Measurements from ENCODE around the gene RRM2.

The RRM2 gene

DNA sequence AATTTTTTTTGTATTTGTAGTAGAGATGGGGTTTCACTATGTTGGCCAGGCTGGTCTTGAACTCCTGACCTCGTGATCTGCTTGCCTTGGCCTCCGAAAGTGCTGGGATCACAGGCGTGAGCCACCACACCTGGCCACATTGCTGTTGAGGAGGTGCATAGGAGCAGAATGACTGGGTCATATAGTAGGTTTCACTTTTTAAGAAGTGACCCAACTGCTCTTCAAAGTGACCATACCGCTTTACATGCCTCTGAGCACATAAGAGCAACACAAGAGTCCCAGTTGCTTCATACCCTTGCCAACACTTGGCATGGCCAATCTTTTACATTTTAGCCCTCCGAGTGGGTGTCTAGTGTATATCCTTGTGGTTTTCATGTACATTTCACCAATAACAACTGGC is 28.9 kb downstream of the RRM2 start:
- no peak for DNase-seq (ENCODE audit: low read depth in 4 of 4, low spot score in 1 of 4)

DNA sequence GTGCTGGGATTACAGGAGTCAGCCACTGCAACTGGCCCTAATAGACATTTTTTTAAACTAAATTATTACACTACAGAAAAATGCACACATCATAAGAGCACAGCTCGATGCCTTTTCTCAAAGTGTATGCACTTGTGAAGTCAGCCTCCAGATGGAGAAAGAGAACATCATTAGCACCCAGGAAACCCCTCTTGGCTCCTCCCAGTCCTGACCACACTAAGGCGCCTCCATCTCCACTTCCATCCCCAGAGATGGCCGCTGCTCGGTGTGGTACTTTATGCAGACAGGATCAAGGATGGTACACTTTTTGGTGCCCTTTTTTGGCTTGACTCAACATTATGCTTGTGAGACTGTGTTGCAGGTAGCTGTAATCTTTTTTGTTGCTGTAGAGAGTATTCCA is 34.8 kb downstream of the RRM2 start:
- DNase-seq (ENCODE audit: low read depth in 4 of 4, low spot score in 1 of 4), result no peak

DNA sequence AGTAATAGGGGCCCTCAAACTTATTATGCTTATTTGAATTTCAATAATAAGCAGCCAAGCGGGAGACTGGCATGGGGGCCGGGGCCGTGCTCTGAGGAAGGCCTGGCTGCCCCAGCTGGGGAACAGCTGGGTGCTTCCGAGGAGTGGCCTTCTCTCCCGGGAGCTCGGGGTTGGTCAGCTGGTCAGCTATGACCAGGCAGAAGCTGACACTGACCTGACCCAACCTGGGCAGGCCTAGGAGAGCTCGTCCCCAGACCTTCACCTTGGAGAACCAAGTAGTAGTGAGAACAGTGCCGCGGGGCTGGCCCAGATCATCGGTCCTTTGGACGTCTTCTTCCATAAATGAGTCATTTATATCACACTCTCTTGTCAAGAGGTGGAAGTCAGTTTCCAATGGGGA is 36.1 kb downstream of the RRM2 start:
- no peak for DNase-seq (ENCODE audit: low read depth in 4 of 4, low spot score in 1 of 4)

DNA sequence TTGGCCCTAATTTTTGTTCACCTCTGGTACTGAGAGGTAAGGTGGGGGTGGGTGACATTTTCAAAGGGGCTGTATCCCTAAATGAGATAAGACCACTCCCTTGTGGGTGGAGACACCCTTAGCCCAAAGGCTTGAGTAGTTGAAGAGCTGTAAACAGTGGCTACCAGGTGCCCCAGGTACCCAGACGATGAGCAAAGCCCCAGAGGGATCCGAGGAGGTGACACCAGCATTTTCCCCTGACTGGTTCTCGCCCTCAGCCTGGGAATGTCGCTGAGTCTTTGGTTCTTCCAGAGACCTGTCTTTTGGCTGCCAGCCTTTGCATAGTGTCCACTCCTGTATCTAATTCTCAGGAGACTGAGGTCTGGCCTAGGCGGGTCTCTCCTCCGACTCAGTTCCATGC is 36.5 kb downstream of the RRM2 start:
- no peak for DNase-seq (ENCODE audit: low read depth in 4 of 4, low spot score in 1 of 4)

DNA sequence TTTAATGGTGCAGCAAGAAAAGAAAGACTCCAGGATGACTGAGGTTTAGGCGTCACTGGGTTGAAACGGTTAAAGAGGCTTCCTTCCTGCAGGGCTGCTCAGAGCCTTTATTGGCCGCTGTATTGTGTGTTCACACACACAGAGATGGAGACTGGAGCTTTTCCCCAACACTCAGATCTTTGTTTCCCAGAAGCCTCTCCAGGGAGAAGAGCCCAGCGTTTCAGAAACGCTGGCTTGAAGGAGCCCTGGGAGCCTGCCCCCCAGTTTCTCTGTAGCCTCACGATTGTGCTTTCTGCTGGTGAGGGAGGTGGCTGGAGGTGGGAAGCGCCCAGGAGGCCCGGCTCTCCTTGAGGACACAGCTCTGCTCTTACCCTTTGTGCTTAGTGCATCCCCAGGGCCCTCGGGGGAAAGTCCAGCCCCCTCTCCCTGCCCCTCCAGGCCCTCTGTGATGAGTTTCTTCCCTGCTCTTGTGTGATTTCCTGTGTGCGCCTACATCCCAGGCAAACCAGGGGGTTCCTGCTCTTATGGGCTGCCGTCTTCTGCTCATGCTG is 37.1 kb downstream of the RRM2 start:
- DNase-seq (ENCODE audit: low read depth in 4 of 4, low spot score in 1 of 4), result no peak

DNA sequence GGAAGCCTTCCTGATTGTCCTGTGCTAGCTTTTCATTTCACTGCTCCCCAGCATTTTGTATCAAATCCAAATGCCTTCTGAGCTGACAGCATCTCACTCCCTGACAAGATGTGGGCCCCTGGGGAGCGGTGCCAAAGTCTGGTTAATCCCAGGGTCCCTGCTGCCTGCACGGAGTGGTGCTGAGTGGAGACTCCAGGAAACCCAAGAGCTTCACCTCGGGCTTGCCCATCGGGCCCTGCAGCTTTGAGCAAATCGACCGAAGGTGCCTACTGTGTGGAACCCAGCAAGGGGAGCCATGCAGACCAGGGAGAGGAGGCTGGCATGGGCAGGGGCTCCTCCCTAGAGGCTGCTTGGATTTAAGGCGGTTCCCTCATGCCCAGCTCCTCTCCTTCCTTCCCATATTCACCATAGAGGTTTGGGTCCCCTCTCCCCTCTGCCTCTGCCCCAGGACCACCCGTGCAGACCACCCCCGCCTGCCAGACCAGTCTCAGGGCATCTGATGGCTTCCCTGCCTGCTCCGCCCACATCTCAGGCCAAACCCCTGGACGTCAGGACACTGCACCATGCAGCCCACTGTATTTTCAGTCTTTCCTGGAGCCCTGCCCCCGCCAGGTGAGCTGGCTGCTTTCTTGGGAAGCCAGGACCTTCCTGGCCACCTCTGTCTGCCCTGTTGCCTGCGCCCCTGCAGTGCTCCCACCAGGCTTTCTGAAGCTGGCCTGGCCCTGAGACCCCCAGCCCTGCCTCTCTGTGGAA is 37.8 kb downstream of the RRM2 start:
- DNase-seq (ENCODE audit: low read depth in 4 of 4, low spot score in 1 of 4), result no peak

DNA sequence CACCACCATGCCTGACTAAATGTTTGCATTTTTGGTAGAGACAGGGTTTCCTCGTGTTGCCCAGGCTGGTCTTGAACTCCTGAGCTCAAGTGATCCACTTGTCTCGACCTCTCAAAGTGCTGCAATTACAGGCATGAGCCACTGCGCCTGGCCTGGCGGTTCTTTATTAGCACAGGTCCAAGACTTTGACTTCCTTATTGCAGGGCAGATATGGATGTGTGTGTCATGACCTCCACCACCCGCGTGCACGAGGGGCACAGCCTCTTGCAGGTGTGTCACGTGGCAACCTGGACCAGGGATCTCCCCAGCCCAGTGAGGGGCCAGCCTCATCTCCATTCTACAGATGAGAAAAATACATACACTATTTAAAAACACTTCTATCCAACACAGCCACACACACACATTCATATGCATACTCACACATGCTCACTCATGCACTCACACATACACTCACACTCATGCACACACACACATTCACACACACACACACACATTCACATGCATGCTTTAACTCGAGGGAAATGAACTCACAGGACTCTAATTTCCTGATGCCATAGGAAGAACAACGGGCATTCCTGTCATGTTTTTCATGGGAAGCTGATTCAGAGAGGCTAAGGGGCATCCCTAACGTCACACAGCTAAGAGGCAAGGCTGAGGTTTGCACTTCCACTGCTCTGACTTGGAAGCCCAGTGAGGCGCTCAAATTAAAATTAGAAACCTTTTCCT is 38.8 kb downstream of the RRM2 start:
- DNase-seq (ENCODE audit: low read depth in 4 of 4, low spot score in 1 of 4), result no peak

DNA sequence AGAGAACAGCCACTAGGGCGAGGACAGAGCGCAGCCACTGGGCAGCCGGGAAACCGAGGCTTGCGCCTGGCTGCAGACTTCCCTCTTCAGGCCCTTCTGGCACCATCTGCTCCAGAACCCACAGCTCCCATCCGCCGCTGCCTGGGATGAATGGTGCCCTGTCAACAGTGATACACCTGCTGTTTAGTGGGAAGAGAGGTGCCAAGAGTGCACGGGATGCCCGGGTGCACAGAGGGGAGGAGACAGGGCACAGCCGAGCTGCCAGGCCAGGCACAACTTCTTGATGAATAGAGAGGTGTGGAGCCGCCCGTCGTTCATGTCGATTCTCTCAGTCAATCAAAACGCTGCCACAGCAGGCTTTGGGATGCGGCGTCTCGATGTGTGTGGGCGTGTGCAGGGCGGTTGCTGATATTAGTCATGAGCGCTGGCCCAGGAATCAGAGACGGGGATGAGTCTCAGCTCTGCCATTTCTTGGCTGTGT is 39.5 kb downstream of the RRM2 start:
- DNase-seq (ENCODE audit: low read depth in 4 of 4, low spot score in 1 of 4), result no peak

DNA sequence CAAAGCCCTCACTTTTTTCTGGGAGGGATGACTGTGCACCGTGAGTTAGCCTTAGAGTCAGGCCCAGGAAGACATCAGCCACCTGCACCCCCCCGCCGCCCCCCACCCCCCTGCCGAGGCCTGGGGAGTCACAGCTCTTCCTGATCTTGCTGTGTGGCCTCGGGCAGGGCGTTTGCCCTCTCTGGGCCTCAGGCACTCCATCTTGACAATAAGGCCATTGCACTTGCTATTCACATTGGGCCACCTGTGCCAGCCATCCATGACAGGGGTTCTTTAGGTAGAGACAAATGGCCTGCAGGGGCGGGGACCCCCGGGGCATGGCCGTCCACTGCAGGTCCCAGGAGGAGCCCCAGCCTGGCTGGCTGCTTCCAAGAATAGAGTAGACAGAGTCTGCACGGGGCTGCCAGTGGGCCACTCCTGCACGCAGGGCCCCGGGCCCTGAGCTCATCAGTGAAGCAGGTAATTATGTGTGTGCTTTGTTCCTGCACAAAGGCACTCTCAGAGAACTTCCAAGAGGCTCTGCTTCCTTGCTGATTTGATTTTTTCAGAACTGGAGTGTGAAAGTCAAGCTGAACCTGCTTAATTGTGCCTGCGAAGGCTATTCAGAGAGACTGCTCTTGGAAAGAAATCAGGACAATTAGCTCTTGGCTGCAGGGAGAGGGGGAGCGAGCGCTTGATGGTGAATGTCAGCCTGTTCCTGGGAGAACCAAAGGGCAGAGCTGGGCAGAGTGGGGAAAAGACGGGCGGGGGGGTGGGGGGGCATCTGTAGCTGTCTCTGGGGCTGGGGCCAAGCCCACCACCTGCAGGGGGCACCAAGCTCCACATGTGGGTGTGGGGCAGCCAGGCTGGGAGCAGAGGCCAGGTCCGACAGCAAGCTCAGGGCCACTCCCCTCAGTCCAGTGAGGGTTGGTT is 40.3 kb downstream of the RRM2 start:
- DNase-seq (ENCODE audit: low read depth in 4 of 4, low spot score in 1 of 4), result no peak

DNA sequence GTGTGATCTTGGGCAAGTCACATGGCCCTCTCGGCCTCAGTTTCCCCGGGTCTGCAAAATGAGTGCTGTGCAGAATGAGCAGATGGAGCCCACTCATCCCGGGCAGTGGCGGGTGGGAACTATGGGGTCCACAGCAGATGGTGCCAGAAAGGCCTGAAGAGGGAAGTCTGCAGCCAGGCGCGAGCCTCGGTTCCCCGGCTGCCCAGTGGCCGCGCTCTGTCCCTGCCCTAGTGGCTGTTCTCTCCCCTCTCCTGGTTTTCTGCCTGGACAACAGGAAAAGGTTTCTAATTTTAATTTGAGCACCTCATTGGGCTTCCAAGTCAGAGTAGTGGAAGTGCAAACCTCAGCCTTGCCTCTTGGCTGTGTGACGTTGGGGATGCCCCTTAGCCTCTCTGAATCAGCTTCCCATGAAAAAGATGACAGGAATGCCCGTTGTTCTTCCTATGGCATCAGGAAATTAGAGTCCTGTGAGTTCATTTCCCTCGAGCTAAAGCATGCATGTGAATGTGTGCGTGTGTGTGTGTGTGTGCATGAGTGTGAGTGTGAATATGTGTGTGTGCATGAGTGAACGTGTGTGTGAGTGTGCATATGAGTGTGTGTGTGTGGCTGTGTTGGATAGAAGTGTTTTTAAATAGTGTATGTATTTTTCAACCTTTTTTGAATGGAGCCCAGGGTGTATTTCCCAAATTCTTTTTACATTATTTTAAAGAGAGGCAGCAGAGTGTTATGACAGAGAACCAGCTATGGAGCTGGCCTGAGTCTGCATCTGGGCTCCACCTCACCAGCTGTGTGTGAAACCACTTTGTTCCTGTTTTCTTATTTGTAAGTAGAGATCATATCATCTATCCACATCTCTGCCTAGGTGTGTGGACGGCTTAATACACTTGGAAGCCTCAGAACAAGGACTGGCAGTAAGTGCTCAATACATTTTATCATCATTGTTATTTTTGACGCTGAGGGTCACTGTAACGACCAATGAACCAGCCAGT is 41.3 kb downstream of the RRM2 start:
- no peak for DNase-seq (ENCODE audit: low read depth in 4 of 4, low spot score in 1 of 4)

DNA sequence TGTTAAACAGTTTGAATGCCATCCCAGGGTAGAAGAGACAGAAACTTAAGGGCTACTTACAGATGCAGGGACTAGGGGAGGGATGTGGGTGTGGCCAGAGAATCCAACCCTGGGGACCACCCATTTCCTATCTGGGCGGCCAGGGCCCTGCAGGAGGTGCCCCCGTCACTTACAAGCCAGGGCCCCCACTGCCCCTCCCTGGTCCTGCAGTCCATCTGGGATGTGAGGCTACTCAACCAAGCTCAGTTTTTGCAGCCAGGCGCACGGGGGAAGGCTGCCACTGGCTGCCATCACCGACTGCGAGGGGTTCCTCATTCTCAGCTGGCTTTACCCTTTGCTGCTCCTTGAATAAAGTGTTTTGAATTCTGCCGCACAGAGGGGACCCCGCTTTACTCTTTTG is 42.1 kb downstream of the RRM2 start:
- no peak for DNase-seq (ENCODE audit: low read depth in 4 of 4, low spot score in 1 of 4)

DNA sequence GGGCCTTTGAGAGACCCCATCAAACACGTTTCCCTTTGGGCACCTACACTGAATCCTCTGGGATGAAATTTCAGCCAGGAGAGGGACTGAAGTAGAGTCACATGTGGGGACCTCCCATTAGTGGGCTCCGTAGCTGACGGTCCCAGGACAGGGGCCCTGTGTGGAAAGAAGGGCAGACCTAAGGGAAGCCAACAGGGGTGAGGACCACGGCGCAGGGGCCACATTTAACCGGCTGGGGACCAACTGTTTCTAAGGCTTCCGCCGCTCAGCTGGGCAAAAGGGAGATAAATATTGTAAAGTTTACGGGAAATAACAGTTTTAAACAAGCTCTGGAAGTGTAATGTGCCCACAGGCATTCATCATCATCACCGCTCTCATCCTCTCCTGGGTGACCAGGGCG is 42.7 kb downstream of the RRM2 start:
- no peak for DNase-seq (ENCODE audit: low read depth in 4 of 4, low spot score in 1 of 4)

DNA sequence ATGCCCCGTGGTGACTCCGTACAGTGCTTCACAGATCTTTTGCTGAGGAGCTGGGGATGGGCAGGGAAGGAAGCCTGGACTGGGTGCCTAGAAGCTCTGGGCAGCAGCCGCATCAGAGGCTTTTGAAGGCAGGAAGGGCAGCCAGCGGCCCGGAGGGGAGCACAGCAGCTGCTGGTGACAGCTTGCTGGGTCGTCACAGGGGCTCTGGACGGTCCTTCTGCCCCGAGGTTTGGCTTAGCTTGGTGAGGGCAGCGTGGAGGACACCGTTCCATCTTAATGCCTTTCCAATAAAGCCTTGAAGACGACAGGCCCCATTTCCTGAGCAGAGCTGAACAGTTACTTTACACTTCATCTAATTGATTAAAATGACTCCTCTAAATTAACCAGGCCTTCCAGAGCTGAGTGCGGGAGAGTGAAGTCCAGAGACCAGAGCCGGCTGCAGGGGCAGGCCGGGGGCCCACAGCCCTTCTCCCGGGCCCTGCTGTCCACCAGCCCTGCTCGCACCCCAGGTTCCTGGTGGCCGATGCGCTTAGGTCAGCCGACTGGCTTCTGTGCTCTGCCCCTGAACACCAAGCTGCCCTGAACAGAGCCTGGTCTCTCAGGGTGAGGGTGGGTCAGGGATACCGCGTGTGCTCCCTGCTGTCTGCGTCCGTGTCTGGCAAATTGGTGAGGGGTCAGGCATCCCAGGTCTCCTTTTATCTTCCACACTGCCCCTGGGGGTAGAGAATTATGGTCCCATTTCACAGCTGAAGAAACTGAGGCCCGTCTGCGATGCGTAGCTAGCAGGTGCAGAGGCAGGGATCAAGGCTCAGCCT is 43.5 kb downstream of the RRM2 start:
- DNase-seq (ENCODE audit: low read depth in 4 of 4, low spot score in 1 of 4), result no peak

DNA sequence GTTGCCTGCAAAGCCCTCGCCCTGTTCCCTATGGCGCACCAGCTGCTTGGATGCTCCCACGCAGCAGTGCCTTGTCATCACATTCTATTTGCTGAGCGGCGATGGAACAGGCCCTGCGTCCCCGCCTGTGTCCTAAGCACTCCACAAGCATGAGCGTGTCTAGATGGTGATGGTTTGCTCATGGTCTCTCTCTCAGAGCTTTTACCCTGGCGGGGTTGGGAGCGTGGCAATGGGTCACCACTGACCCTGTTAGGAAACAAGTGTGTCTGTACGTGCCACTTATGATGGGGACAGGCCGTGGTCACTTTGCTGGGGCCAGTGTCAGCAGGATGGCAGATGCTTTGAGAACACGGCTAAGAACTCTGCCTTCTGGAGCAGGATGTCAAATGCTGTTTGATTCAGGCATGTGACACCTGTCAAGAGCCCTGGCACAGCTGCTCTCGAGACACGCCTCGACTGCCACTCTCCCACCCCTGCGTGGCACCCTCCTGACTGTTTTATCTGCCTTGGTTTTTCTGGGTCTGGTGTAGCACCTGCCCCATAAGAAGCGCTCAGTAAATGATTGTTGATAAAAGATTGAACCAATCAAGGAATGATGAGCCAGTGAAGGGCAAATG is 44.2 kb downstream of the RRM2 start:
- DNase-seq (ENCODE audit: low read depth in 4 of 4, low spot score in 1 of 4), result no peak

DNA sequence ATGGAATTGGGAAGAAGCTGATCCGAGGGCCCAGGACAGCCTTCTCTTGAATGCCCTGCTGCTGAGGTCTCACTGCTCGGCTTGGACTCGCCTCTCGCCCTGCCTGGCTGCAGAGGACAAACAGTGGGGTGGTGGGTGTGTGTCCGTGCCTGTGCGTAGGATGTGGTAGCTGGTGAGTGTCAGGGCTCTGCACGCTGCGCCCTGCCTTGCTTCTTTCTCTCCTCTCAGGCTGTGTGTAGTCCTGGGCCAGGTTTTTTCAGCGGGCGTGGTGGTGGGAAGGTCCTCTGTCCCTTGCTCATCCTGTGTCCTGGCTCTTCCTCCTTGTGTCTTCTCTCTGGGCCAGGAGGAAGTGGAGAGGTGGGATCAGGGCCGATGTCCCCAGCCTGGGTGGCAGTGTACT is 44.8 kb downstream of the RRM2 start:
- DNase-seq (ENCODE audit: low read depth in 4 of 4, low spot score in 1 of 4), result no peak

DNA sequence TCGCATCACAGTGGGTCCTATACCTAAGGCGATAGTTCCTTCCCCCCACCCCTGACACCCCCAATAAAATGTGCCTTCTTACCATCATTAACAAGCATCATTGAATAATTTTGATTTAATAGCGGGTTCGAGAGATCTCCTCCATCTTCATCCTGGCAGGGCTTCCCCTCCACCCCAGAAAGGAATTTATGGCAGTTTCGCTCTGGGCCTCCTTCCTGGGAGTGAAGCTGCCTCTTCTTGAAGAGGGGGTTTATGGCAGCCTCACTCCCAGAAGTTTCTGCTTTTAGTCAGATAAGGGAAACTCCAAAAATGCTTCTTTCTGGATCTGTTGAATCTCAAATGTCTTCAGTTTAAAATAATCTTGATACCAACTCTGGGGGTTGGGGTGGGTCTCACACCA is 45.7 kb downstream of the RRM2 start:
- no peak for DNase-seq (ENCODE audit: low read depth in 4 of 4, low spot score in 1 of 4)

DNA sequence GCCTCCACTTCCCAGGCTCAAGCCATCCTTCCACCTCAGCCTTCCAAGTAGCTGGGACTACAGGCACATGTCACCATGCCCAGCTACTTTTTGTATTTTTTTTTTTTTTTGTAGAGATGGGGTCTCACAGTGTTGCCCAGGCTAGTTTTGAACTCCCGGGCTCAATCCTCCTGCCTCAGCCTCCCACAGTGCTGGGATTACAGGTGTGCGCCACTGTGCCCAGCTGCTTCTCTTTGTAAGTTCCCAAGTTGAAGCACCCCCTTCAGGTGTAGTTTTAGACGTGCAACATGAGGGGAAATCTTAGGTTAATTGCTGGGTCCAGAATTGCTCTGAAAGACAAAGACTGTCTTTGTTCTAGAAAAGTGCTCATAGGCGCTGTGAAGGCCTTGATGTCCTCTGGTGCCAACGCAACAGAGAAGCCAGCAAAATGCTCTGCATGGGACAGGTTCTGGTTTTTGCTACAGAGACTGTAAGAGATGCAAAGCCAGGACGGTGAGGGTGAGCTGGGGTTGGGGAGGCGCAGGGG is 46.6 kb downstream of the RRM2 start:
- DNase-seq (ENCODE audit: low read depth in 4 of 4, low spot score in 1 of 4), result no peak

DNA sequence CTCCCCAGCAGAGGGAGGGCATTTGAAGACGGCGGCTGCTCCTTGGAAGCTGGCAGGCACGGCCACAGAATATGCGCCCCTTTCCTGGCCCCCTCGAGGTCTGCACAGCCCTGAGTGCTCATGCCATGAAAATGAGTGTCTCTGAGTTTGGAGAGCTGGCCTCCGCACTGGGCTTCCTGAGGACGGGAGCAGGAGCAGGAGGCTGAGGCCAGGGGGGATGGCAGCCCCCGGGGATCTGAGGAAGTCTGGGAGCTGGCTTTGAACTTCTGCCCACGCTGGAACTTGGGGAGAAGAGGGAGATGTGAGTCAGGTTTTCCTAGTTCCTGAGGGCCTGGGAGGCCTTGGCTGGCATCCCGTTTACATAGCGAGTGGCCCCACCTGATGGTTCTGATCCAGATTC is 47.0 kb downstream of the RRM2 start:
- no peak for DNase-seq (ENCODE audit: low read depth in 4 of 4, low spot score in 1 of 4)

DNA sequence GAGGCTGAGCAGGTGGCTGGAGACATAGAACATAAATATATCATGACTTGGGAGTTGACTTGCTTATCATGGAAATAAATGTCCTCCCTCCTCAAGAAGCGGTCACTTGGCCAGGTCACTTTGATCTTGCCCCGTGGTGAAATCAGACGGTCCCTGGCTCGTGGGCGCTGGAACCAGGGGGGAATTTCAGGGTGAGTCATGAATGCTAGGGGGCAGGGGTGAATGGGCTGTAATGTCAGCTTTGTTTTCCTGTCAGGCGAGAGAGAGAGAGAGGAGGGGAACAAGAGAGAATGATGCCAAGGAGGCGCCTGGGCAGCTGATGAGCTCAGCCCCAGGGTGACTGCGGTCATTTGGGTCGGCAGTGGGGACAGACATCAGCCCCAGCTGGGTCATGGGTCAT is 47.7 kb downstream of the RRM2 start:
- no peak for DNase-seq (ENCODE audit: low read depth in 4 of 4, low spot score in 1 of 4)

Measured in stimulated activated CD4-positive, alpha-beta T cell treated with anti-CD3 and anti-CD28 coated beads, Interleukin-1b, Interleukin-23, amount 100 ng/mL, for 24 hours (primary cell).